ENCODE measurements around the gene SCN2B.

DNA sequence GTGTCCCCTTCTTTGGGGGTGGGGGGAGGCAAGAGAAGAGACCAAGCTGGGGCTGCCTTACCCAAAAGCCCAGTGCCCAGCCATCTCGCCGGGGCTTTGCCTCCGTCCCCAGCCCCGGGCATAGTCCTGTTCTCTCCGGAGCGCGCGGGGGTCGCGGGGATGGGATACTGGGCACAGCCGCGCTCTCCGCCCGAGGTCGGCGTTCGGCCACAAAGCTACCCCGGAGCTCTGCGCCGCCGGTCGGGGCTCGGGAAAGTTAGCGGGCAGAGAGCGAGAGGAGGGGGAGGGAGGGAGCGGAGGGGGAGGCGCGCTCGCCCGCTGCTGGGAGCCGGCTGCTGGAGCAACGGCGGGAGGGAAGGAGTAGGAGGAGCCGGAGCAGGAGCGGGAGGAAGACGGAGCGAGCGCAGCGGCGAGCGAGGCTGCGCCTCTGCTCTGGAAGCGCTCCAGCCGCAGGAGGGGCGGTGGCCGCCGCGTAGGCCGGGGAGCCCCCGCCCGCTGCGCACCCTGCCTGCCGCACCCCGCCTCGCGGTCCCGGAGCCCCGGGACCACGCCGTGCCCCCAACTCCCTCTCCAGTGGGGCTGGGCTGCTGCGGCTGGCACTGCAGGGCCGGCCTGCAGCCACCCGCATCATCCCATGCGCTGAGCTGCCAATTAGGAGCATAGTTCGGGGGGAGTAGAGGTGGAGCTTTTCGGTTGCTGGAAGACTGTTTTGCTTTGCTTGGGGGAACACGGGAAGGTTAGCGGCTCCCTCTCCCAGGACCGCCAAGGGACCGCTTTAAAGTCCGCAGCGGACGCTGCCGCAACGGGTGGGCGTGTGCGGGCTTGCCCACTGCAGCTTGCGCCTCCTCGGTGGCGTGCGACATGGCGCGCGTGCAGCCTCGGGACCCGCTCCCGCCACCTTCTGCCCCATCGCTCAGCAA lies 23.6 kb downstream of the SCN2B start, which contains the start of gene SCN4B:
- TF ChIP-seq, protein P1, sequence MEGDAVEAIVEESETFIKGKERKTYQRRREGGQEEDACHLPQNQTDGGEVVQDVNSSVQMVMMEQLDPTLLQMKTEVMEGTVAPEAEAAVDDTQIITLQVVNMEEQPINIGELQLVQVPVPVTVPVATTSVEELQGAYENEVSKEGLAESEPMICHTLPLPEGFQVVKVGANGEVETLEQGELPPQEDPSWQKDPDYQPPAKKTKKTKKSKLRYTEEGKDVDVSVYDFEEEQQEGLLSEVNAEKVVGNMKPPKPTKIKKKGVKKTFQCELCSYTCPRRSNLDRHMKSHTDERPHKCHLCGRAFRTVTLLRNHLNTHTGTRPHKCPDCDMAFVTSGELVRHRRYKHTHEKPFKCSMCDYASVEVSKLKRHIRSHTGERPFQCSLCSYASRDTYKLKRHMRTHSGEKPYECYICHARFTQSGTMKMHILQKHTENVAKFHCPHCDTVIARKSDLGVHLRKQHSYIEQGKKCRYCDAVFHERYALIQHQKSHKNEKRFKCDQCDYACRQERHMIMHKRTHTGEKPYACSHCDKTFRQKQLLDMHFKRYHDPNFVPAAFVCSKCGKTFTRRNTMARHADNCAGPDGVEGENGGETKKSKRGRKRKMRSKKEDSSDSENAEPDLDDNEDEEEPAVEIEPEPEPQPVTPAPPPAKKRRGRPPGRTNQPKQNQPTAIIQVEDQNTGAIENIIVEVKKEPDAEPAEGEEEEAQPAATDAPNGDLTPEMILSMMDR (IDR thresholded peaks at IDR 0.05), result no peak
- TF ChIP-seq POLR2AphosphoS5 (IDR thresholded peaks at IDR 0.05) (no peak), POLR2A (IDR thresholded peaks at IDR 0.05) (no peak), EP300 (IDR thresholded peaks at IDR 0.05) (no peak)

Measured in upper lobe of left lung (tissue), 4 donors.